GM18526 (cell line): ENCODE data around the gene PGGT1B.

ENCODE experiments used
- POLR2A ChIP-seq: IDR thresholded peaks from 3 replicates; pipeline ENCODE4 v1.6.1; 2011; ENCODE audit not compliant: insufficient read length; ENCODE audit errors: extremely low read depth

PGGT1B gene

GRCh38 chr5:115267617-115268016, 4.9 kb upstream of the PGGT1B start:
- no peak for TF ChIP-seq POLR2A

GRCh38 chr5:115265220-115265619, 2.5 kb upstream of the PGGT1B start:
- no peak for TF ChIP-seq POLR2A

DNA sequence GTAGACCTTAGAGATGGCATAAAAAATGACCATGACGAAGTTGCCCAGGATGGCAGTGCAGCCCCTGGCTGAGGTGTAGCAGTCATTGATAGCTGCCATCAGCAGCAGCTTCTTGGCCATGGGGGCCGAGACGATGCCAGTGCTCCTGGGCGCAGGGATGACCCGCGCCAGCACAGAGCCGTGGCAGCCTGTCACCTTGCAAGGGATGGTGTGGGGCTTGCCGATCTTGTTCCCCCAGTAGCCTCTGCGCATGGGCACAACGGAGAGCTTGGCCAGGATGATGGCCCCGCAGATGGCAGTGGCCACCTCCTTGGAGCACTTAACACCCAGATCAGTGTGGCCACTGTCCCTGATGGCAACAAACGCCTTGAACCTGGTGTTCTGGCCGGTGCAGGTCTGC, 2.1 kb upstream of the PGGT1B start:
- no peak for TF ChIP-seq POLR2A

- TF ChIP-seq POLR2A = no peak
Measured at GRCh38 chr5:115263078-115263380, 352 bp upstream of the PGGT1B start.

DNA sequence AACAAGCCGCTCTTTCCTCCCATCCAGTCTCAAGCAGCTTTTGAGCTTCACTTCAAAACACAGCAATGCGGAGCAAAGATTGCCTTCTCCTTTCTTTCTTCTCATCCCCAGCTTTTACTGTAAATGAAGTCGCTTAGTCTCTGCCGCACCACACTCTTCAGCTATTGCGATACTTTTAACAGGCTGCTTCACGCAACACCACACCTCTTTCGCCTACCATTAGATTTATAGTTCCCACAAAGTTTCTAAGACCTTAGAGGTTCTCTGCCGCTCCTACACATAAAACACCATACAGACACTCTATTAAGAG, 711 bp downstream of the PGGT1B start:
- no peak for TF ChIP-seq POLR2A

DNA sequence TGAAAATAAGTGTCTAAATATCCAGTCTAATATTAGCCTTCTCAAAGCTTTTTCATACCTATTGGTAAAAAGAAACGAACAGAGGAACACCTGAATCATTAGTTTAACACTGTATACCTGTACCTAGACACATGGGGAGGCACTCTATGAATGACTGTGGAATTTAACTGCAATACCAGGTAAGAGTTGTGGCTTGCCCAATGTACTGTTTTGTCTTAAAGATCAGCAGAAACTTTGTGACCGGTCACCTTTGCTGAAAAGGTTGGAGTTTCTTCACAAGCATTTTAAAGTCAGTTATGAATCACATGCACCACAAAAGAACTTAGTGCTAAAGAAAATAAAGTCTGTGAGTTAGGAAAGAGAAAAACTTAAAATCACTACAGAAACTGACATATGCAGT, 2.4 kb downstream of the PGGT1B start:
- TF ChIP-seq POLR2A = no peak

DNA sequence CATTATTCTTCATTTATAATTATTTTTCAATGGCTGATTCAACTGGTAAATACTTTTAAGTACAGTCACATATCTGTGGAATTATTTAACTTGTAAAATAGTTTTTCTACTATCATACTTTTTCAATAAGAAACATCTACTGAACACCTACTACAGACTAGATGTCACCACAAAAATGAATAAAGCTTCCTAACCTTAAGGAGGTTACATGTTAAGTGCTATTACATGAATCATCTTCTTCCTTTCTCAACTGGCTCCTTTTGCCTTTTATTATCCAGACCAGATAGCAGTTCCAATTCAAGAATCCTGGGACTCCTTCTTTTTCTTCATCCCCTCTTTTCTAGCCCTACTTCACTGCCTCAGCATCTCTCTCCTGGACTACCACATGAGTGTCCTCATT, 4.7 kb downstream of the PGGT1B start:
- no peak for TF ChIP-seq POLR2A

- TF ChIP-seq POLR2A = no peak
Measured at GRCh38 chr5:115246361-115246991, 16.2 kb downstream of the PGGT1B start.

GRCh38 chr5:115243412-115243811, 19.3 kb downstream of the PGGT1B start:
- TF ChIP-seq POLR2A = no peak

- no peak for TF ChIP-seq POLR2A
Measured at GRCh38 chr5:115241881-115242642, 20.6 kb downstream of the PGGT1B start.

DNA sequence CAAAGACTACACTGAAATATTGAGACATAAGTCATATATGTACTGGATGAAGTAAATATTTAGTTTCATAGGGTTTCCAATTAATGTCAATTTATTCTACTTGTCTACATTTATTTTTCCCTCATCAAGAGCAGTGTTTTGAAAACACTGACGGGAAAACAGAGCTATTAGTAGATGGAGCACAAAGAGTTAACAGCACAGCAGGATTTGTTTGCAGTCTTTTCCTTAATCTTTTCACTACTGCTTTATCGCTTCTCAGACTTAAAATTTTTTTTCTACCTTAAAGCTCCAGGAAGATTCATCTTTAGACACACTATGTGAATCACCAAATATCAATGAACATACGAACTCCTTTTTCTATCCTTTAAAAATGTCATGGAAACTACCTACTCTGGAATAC, 25.6 kb downstream of the PGGT1B start:
- no peak for TF ChIP-seq POLR2A

DNA sequence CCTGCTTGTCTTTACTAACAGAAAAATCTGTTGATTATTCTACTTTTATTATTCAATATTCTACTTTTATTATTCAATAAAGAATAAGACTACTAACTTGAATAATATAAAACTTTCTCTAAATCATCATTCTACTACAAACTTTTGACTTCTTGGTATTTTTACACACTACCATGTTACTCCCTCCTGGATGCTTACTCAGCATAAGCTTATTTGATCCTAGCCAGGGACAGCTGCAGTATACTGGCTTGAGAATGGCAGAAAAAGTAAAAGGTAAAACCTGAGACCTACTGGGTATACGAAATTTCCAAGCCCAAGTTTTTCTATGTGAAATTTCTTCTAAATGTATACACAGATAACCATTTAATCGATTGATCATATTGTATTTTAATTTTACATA, 26.1 kb downstream of the PGGT1B start:
- TF ChIP-seq POLR2A = no peak

DNA sequence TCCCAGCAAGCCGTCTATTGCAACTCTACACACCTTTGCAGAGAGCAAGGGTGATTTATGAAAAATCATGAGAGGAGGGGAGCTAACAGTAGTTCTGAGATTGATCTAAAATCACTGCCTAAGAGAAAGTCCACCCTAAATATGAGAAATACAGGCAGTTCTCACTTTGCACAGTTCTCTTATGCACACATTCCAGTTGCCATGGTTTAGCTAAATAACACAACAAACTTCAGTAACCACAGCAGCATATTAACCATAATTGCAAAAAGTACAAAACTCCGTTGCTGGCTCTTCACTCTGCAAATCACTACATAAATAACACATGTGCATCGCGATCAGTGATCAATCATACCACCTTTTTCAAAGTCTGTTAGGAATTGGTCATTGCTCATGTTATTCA, 31.1 kb downstream of the PGGT1B start:
- TF ChIP-seq POLR2A = no peak

GRCh38 chr5:115229606-115230005, 33.1 kb downstream of the PGGT1B start:
- TF ChIP-seq POLR2A = no peak

DNA sequence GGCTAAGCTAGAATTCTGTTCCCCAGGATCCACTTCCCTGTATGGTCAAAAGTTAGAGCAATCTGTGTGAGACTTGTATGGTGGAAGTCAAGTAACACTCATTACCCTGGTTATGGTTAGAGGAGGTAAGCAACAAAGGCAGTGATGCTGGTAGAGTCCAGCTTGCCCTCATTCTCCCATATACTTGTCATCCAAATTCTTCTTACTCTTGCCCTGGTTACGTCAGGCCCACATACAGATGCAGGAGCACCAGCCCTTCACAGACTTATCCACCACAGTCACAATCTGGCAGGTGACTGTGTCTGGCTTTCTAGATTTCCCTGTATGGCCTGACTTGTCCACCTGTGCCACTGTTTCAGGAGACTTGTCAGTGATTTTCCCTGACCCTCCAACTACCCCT, 35.4 kb downstream of the PGGT1B start:
- TF ChIP-seq POLR2A = no peak

DNA sequence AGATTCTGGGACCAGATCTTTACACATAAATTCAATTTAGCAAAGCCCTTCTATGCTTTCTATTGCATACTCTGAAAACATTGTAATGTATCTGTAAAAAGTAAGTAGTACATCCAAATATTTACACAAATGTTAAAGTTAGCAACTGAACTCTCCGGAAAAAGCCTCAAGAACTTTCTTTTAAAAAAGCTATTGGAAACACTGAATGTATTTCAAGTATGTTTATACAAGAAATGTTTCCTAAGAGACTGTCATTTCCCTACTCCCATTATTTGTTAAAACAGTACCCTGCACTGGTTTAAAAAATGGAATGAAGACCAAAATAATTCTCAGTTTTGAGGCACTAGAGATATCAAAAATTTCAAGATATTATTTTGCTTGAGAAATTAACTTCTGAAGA, 48.1 kb downstream of the PGGT1B start:
- no peak for TF ChIP-seq POLR2A

DNA sequence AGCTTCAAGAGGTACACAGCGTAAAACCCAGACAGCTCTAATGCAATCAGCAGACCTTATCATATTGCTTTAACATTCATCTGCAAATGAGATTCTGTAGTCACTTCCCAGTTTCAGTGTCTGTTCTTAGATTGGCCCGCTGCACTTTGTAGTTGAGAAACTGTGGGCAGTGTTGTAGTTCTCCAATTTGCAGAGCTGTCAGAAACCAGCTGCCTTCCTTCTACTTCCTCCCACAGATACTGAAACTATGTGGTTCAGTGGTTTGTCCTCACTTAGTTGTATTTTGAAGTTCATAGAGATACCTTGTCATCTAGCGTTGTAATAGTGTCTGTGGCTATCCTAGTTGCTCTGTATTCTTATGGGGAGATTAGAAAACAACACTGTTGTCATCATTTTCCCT, 53.4 kb downstream of the PGGT1B start:
- no peak for TF ChIP-seq POLR2A
